VCaP (cell line): Measurements from ENCODE around the gene TJP3.
"Not testable (repeated sequence)": the region's sequence is repeated elsewhere in the genome, so short reads cannot be mapped to it uniquely, and the experiment has no call there.

Experiments used
- H3K27ac ChIP-seq: fragments of 450-650 bp; 2 replicates; pipeline ENCODE4 v1.5.1; 2017
- CTCF ChIP-seq: fragments of 450-650 bp; conservative IDR thresholded peaks from 2 replicates; pipeline ENCODE4 v1.5.1; 2017; ENCODE audit warnings: mild to moderate bottlenecking, moderate library complexity

Gene TJP3

DNA sequence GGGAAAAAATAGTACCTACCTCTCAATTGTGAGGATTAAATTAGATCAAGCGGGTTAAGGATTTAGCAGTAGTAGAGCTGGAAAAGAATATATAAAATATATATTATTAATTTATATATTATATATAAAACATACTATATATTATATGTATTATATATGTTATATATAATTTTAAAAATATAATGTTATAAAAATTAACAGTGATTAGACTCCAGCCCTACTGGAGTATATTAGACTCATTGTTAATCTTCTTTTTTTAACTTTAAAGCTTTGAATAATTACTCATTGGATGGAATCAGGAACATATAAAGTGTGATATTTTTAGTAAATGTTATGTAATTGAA lies 53.9 kb downstream of the TJP3 start:
- H3K27ac ChIP-seq, result peak overlapping the region; percentile 91
- no peak for TF ChIP-seq CTCF

GRCh38 chr19:3762501-3763459 lies 54.6 kb downstream of the TJP3 start, which contains the start of gene MRPL54:
TSS of gene MRPL54 (plus strand) at chr19:3762682. CDS start at chr19:3762701, 19 bp downstream.
- peak within 1 kb of the TSS; percentile 91 for H3K27ac ChIP-seq
- no peak for TF ChIP-seq CTCF

DNA sequence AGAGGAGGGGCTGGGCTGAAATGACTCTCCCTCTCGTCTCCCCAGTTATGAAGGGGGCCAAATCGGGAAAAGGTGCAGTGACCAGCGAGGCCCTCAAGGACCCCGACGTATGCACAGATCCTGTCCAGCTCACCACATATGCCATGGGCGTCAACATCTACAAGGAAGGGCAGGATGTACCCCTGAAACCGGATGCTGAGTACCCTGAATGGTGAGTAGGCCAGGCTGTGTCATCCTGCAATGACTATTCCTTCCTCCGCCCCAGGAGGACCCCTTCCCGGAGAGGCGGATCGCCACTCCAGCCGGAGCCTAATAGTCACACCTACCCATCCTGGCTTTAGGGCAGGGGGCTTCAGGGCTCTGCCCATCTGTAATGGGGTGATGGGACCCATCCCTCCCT lies 56.9 kb downstream of the TJP3 start:
- no peak for TF ChIP-seq CTCF
- H3K27ac ChIP-seq, result no peak overlapping the region

DNA sequence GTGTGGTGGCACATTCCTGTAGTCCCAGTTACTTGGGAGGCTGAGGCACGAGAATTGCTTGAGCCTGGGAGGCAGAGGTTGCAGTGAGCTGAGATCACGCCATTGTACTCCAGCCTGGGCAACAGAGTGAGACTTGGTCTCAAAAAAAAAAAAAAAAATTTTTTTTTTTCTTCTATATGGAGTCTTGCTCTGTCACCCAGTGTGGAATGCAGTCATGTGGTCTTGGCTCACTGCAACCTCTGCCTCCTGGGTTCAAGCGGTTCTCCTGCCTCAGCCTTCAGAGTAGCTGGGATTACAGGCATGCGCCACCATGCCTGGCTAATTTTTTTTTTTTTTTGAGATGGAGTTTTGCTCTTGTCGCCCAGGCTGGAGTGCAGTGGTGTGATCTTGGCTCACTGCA lies 57.6 kb downstream of the TJP3 start:
- H3K27ac ChIP-seq, result not testable (repeated sequence)

- H3K27ac ChIP-seq, result no peak overlapping the region
- no peak for TF ChIP-seq CTCF
Observed at GRCh38 chr19:3766520-3766919, 58.3 kb downstream of the TJP3 start.

DNA sequence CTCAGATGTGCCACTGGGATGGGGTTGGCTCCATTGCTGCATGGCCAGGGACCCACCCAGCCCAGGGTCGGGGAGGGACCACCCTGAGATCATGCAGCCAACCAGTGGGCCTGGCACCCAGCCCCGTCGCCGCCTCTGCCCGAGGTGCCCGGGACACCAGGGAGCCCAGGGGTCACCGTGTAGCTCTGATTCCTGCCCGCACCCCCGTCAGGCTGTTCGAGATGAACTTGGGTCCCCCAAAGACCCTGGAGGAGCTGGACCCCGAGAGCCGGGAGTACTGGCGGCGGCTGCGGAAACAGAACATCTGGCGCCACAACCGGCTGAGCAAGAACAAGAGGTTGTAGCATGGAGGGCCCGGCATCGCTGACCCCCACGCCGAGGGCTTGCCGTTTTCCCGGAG lies 58.9 kb downstream of the TJP3 start:
- TF ChIP-seq CTCF, result no peak
- H3K27ac ChIP-seq, result no peak overlapping the region

GRCh38 chr19:3768015-3768747 lies 60.0 kb downstream of the TJP3 start:
- no peak for TF ChIP-seq CTCF
- H3K27ac ChIP-seq, result no peak overlapping the region

GRCh38 chr19:3768748-3769099 lies 60.5 kb downstream of the TJP3 start:
- no peak overlapping the region for H3K27ac ChIP-seq
- TF ChIP-seq CTCF, result no peak
